Measurements from ENCODE around the gene SYS1. TPM values are rescaled to one million over a fixed set of nuclear protein-coding genes. Genes with fewer than 3 reads are reported as not detected.

Gene SYS1
- polyA plus RNA-seq, 12 donors, result 13.7 to 24.6 (median 15.6) TPM; not detected in 1

DNA sequence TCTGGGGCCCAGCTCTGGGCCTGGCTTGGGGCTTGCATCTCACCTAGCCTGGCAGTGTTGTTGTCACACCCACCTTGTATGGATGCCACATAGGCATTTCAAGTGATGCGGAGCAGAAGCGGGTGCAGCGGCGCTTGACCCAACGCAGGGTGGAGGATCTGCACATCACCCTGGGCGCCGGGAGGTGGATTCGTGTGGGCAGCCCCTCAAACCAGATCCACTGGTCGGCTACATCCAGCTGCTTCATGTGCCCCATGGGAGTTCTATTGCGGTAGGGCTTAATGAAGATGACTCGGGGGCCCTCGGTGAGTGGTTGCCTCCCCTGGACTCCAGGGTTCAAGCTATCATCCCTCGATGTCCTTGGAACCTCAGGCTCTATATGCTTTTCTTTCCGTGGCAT is 12.0 kb downstream of the SYS1 start:
- no peak for DNase-seq

DNA sequence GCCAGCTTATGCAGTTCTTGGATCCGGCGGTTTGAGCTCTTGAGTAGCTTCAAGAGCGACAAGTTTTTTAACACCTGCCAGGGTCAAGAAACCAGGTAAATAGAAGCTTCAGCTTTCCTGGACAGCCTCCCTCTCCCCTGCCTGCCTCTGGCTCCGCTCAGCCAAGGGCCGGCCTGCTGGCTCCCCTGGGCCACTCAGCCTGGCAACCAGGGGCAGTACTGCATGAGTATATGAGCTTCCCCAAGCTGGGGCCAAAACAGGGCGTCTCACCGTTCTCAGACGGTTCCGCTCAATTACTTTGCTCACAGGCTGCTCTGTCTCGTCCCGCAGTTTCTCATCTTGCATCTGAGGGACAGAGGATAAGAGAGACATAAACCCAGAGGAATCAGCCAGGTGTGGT is 14.3 kb downstream of the SYS1 start:
- DNase-seq, result no peak

DNA sequence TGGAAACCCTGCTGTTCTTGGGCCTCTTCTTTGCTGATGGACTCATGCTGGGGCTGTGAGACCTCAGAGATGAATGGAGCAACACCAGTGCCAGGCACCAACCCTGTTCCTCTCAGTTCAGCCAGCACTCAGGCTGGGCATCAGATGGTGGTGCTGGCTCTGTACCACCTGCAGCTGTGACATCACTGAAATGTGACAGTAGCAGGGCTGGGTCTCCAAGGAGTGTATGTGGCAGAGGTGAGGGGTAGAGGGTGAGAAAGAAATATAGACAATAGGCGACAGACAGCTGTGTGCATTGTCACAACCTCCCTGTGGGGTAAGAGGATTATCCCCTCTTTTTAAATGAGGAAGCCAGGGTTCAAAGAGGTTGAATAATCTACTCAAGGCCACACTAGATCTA is 15.2 kb downstream of the SYS1 start, which contains the start of gene TP53TG5:
TP53TG5 (minus strand) TSS at position 135 of the 400 bp plus-strand sequence; CDS start at position 46, 89 bp downstream.
- DNase-seq, result no peak

DNA sequence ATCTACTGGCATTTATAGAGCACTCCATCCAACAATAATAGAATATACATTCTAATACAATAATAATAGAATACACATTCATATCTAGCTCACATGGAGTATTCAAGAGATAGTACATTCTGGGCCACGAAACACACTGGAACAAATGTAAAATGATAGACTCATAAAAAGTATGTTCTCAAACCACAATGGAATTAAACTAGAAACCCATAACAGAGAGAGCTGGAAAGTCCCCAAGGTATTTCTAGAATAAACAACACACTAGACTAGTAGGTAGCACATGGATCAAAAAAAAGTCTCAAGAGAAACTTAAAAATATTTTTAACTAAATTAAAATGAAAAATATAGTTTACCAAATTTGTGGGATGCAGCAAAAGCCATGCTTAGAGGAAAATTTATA is 24.3 kb downstream of the SYS1 start:
- no peak for DNase-seq

DNA sequence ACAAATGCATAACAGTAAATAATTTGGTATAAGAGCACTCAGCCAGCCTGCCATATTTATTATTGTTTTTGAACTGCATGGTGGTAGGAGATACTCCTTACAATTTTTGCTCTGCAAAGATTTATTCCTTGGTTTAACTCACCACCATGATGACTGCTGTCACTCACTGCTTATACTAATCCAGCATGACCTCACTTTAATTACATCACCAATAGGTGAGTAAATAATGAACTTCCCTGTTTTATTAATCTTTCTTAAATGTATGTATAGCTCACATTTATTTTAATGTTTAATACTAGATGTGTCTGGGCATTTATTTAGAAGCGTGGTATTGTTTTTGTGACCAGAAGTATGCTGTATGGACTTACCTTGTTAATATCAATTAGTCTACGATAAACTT is 28.0 kb downstream of the SYS1 start:
- DNase-seq, result no peak

DNA sequence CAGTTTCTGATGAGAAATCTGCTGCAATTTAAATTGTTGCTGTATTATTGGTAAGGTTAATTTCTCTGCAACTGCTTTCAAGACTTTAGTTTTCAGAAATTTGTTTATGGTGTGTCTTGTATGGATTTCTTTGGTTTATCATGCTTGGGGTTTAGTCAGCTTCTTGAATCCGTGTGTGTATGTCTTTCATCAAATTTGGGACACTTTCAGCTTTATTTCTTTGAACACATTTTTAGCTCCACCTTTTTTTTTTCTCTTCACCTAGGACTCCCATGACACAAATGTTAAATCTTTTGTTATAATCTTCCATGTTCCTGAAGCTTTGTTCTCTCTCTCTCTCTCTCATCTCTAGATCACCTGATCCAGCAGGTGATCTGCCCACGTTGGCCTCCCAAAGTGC is 28.6 kb downstream of the SYS1 start:
- no peak for DNase-seq

DNA sequence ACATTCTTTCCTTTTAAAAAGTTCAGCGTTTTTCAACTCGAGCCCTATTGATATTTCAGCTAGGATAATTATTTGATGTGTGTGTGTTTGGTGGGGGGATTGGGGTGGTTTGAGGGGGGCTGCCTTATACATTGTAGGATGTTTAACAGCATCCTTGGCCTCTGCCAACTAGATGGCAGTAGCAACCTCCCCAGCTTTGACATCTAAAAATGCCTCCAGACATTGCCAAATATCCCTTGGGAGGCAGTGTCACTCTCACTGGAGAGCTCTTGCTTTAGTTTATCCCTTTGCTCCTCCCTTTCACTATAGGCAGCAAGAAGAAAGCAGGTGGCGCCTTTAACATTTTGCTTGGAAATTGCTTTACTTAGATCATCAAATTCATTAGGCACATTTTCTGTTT is 29.8 kb downstream of the SYS1 start:
- DNase-seq, result no peak

DNA sequence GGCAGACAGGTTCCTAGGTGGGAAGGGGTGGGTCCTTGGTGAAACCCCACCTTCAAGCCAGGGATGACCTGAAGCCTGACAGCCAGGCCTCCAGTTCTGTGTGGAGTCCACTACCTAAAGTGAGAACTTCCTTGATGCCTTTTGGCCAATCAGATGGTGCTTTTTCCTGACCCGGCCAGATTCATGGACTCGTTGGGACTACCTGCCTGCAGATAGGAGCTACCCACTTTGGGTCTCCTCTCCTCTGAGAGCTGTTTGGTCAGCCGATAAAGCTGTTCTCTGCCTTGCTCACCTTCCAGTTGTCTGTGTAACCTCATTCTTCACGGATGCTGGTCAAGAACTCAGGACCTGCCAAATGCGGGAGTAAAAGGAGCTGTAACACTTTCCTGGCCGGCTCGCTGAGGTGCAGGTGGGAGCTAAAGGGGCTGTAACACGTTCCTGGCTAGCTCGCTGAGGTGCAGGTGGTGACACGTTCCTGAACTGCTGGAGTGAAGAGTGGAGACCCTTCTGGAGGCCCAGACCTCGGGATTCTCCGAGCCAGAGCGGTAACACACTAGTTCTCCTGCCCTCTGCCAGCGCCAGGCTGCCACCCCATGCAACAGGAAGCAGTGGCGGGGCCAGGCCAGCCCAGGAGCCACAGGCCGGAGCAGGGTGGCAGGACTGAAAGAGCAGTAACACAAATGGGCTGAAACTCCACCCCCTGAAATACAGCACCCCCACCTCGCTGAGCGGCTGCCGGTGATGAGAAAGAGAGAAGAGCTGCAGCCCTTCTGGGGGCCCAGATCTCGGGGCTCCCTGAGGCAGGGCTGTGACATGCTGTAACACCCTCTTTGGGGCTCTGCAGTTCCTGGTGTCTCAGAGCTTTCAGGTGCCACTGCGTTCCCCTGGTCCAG is 31.5 kb downstream of the SYS1 start:
- DNase-seq, result no peak

DNA sequence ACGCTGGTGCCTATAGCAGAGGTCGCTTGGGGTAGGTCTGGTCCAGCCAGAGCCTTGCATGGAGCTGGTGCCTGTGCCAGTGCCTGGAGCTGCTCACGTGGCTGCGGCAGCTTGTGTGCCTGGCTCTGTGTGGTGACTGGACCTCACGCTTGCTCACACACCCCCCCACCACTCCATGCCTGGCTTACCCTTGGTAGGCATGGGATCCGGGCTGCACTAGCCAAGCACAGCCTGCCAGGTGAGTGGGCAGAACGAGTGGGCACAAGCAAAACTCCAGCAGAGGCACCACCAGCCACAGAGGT is 32.1 kb downstream of the SYS1 start:
- DNase-seq, result no peak

DNA sequence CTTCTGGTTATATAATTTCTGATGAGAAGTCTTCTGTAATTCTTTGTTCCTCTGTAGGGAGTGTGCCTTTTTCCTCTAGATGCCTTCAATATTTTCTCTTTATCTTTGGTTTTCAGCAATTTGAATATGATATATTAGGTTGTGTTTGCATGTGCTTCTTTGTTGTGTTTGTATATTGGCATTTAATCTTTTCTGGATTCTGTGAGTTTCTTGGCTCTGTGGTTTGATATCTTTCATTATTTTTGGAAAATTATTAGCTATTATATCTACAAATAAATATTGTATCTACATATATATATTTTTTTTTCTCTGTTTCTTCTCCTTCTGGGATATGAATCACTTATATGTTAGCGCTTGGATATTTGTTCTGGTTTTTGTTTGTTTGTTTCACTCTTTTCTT is 36.1 kb downstream of the SYS1 start:
- DNase-seq, result no peak

DNA sequence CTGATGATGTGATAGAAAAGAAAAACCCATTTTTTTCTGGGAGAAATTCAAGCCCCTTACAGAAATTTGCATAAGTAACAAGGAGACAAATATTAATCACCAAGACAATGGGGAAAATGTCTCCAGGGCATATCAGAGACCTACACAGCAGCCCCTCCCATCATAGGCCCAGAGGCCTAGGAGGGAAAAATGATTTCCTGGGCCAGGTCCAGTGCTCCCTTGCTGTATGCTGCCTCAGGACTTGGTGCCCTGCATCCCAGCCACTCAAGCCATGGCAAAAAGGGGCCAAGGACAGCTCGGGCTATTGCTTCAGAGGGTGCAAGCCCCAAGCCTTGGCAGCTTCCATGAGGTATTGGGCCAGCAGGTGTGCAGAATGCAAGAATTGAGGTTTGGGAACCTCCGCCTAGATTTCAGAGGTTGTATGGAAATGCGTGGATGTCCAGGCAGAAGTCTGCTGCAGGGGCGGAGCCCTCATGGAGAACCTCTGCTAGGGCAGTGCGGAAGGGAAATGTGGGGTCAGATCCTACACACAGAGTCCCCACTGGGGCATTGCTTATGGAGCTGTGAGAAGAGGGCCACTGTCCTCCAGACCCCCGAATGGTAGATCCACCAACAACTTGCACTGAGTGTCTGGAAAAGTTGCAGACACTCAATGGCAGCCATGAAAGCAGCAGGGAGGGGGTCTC is 37.5 kb downstream of the SYS1 start:
- DNase-seq, result no peak

DNA sequence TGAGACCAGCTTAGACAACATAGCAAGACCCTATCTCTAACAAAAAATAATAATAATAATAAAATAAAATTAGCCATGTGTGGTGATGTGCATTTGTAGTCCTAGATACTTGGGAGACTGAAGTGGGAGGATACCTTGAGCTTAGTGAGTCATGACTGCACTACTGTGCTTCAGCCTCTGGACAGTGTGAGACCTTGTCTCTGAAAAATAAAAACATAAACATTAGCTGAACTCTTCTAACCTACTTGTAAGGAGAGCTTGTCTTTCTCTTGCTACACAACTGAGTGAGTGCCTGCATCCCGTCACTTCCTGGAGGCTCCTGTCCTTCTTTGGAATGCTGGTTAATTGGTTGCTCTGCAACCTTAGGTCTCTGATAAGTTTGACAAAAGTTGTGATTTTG is 40.0 kb downstream of the SYS1 start:
- DNase-seq, result no peak

DNA sequence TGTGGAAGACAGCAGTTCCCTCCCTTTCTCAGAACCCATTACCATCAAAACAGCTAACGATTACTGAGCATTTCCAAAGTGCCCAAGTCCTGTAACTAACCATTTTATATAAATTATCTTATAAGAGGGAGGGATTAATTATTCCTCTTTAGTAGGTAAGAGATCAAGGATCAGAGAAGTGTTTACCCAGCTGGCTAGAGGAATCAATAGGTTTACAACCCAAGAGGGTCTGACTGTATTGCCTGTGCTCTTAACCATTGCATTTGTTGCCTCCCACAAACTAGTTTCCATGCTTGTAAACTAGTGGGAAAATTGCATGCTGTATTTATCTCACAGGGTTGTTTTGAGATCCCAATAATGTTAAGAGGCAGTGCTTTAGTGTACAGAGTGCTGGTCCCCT is 41.5 kb downstream of the SYS1 start:
- no peak for DNase-seq

DNA sequence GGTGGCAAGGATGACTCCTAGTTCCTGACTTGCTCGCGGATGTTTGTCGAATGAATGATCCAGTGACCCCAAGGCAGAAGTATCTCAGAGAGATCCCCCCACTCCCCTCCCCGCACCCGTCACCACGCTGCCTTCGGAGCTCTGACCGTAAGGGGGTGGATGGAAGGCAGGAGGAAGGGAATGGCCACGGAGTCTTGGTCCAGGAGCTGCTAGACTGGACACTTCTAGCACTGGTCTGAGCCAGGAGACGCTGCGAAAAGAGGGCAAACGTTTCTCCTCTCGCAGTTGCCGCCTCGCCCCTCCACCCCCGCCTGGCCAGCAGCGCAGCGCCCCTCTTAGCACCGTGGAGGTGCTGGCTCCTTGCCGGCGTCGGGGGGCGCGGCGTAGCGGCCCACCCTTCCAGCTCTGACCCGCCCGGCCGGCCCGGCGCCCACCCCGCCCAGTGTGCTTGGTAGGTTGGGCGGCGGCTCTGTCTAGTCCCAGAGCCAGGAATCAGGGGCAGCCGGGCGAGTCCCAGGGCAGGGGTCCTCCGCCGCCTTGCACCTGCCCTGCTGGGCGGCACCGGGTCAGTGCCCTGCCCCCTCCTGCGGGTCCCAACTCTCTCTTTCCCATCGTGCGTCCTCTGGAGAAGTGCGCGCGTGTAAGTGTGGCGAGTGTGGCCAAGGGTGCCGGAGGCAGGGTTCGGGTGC is 42.8 kb downstream of the SYS1 start:
- DNase-seq, result no peak

DNA sequence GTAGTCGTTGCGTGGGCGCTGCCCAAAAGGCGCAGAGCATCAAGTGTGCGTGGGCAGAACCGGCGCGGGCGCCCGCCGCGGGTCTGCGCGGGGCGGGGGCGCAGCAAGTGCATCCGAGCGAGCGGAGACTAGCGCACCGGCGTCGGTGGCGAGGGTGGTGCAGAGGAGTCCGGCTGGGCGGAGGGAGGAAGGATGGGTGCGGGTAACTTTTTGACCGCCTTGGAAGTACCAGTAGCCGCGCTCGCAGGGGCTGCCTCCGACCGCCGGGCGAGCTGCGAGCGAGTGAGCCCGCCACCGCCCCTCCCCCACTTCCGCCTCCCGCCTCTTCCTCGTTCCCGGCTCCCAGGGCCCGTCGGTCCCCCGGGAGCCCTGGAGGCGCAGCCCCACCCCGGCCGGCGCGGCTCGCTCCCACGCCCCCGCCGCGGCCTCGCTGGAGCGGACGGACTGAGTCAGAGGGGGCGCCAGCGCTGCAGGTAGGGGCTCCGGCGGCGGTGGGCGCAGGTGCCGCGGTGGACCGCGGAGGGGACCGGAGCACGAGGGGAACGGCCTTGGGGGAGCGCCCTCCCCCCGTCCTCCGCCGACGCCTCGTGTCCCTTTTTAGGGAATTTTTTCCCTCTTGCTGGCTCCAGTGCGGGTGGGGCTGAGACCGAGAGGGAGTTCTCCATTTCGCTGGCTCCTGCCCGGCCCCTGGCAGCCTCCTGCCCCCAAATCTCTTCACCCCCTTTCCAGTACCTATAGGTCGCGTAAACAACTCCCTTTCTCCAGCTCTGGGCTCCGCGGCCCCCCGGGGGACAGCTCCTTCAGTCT is 43.5 kb downstream of the SYS1 start:
- DNase-seq, result no peak

DNA sequence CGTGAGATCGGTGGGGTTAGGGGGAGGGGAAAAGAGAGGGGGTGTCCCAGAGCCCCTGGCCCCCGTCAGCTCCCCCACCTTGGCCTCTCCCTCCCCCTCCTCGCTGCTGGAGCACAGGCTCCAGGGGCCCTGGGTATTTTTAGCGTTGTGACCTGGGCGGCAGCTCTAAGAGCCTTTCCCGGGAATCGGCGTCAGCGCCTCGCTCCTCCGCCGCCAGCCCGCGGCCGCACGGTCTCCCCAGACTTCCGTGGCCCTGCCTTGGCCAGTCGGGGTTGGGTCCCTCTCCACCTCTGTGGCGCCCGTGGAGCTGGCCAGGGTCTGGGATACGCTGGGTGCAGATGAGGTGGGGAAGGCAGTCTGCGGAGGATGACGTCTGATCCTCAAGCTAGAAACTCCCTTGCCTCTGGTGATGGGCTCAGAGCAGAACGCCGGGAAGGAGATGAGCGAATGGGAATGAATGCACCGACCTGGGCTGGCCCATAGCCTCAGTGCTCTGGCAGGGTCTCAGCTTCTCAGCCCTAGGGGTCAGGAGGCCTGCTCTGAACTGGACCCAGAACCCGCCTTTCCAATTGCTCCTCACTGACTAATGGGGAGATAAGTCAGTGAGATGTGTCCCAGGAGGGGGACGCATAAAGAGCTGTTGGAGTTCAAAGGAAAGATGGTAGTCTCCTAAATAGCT is 44.2 kb downstream of the SYS1 start:
- no peak for DNase-seq

DNA sequence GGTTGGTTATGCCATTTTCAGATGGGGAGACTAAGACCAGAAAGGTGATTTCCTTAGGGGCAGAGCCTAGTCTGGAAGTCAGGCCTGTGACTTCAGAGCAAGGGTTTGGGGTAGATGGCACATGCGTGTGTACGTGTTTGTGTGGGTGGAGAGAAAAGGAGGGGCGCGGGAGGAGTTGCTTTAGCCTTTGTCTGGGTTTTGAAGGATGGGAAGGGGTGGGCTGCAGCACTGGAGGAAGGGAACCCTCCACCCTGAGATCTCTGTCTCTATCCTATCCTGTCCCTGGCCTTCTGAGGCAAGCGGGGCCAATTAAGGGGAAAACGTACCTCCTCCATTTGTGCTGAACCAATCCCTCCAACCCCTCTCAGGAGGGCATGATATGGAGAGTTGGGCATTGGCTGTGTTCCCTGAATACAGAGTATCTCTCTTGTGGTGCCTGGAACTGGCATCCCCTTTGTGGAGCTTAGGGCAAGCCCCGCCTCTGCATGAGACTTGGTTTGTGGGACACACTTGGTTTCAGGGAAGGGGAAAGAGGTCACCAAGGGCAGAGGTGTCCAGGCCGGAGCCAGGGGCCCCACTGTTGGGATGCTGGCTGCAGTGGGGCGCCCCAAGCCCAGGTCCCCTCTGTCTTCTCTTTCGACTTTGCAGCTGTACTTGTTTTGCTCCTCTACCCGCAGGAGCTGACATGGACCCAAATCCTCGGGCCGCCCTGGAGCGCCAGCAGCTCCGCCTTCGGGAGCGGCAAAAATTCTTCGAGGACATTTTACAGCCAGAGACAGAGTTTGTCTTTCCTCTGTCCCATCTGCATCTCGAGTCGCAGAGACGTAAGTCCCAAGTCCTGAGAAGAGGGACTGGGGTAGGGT is 45.1 kb downstream of the SYS1 start, which contains the start of gene DBNDD2:
DBNDD2 (plus strand) TSS at position 507 of the 863 bp plus-strand sequence; CDS start at position 686, 179 bp downstream.
- DNase-seq, result no peak

DNA sequence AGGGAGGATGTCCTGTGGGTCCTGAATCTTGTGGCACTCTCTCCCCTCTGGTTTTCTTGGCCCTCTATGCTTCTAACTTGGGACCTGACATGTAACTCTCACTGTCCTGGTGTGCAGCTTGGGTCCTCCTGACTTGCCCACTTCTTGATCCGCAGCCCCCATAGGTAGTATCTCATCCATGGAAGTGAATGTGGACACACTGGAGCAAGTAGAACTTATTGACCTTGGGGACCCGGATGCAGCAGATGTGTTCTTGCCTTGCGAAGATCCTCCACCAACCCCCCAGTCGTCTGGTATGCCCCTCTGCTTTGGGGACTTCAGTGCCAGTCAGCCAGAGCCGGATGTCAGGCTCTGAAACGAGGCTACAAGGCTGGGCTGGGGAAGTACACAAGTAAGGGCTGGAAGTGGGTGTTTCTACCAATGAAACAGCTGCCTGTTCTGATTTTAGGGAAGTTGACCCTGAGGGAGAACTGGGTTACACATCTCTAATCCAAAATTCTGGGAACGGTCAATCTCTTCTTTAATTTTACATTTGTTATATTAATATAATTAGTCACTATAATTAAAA is 45.8 kb downstream of the SYS1 start:
- DNase-seq, result no peak

DNA sequence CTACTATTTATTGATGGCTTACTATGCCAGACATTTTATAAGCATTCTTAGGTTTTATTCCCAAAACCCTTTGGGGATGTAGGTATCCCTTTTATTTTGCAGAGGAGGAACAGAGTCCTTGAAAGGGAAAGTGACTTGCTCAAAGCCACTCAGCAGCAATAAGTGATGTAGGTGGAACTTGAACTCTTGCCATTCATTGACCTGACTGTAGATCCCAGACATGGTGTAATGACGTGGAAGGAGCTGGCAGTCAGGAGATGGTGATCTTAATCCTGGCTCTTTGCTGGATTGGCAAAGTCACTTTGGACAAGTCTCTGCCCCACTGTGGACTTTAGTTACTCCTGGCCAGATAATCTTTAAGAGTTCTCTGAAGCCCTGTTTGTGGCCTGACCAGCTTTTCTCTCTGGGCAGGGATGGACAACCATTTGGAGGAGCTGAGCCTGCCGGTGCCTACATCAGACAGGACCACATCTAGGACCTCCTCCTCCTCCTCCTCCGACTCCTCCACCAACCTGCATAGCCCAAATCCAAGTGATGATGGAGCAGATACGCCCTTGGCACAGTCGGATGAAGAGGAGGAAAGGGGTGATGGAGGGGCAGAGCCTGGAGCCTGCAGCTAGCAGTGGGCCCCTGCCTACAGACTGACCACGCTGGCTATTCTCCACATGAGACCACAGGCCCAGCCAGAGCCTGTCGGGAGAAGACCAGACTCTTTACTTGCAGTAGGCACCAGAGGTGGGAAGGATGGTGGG is 46.7 kb downstream of the SYS1 start:
- DNase-seq, result no peak

All from muscle of arm (tissue), 12 donors.